ENCODE data around the gene DCTN2.
"Not testable (repeated sequence)": the region's sequence is repeated elsewhere in the genome, so short reads cannot be mapped to it uniquely, and the experiment has no call there.

The DCTN2 gene

GRCh38 chr12:57511161-57511560 lies 35.8 kb downstream of the DCTN2 start:
- H3K4me3 ChIP-seq (ENCODE audit: low read depth, low read length): no peak overlapping the region
- no peak for TF ChIP-seq CTCF (IDR thresholded peaks at IDR 0.05; ENCODE audit: control insufficient read depth, extremely low read depth, insufficient read depth)
- DNase-seq (ENCODE audit: low read depth): no peak

- not testable (repeated sequence) for H3K4me3 ChIP-seq (ENCODE audit: low read depth, low read length); DNase-seq (ENCODE audit: low read depth)
Observed at GRCh38 chr12:57507796-57508195, 39.2 kb downstream of the DCTN2 start.

- H3K4me3 ChIP-seq (ENCODE audit: low read depth, low read length); DNase-seq (ENCODE audit: low read depth): not testable (repeated sequence)
Observed at GRCh38 chr12:57506541-57506940, 40.5 kb downstream of the DCTN2 start.

GRCh38 chr12:57502311-57502969 lies 44.6 kb downstream of the DCTN2 start:
- DNase-seq (ENCODE audit: low read depth); H3K4me3 ChIP-seq (ENCODE audit: low read depth, low read length): not testable (repeated sequence)

GRCh38 chr12:57500213-57500612 lies 46.8 kb downstream of the DCTN2 start:
- no peak overlapping the region for H3K4me3 ChIP-seq (ENCODE audit: low read depth, low read length)
- no peak for TF ChIP-seq CTCF (IDR thresholded peaks at IDR 0.05; ENCODE audit: control insufficient read depth, extremely low read depth, insufficient read depth)
- DNase-seq (ENCODE audit: low read depth): no peak

GRCh38 chr12:57498571-57498970 lies 48.4 kb downstream of the DCTN2 start:
- H3K4me3 ChIP-seq (ENCODE audit: low read depth, low read length): no peak overlapping the region
- no peak for TF ChIP-seq CTCF (IDR thresholded peaks at IDR 0.05; ENCODE audit: control insufficient read depth, extremely low read depth, insufficient read depth)
- no peak for DNase-seq (ENCODE audit: low read depth)

- no peak for DNase-seq (ENCODE audit: low read depth)
- TF ChIP-seq CTCF (IDR thresholded peaks at IDR 0.05; ENCODE audit: control insufficient read depth, extremely low read depth, insufficient read depth): no peak
- H3K4me3 ChIP-seq (ENCODE audit: low read depth, low read length): no peak overlapping the region
Observed at GRCh38 chr12:57498132-57498502, 48.9 kb downstream of the DCTN2 start.

- no peak overlapping the region for H3K4me3 ChIP-seq (ENCODE audit: low read depth, low read length)
- no peak for TF ChIP-seq CTCF (IDR thresholded peaks at IDR 0.05; ENCODE audit: control insufficient read depth, extremely low read depth, insufficient read depth)
- no peak for DNase-seq (ENCODE audit: low read depth)
Observed at GRCh38 chr12:57497223-57498131, 49.5 kb downstream of the DCTN2 start.

Measured in LNCaP clone FGC (cell line).